Right lobe of liver (tissue), 6 donors: Measurements from ENCODE around the gene NOL12. TPM values are rescaled to one million over a fixed set of nuclear protein-coding genes. Genes with fewer than 3 reads are reported as not detected.
A peak's percentile ranks its signal among the peaks of the same experiment; 100 is the strongest.

Source experiments
- ATAC-seq, 4 donors: fragments of 200-7000 bp; cut with Tn5 transposase; one replicate each; pipeline ENCODE4 v1.9.1; 2020; ENCODE audit warnings: mild to moderate bottlenecking in 4 of 4, moderate library complexity in 4 of 4
- DNase-seq, 3 donors: peaks; one replicate each; pipeline ENCODE4 v3.0.0-alpha.2; 2020
- H3K27ac ChIP-seq, 3 donors: fragments of 200-600 bp; one replicate each; pipeline ENCODE4 v1.8.0; 2022
- H3K27me3 ChIP-seq, 2 donors: fragments of 200-600 bp; one replicate each; pipeline ENCODE4 v1.8.0; 2022
- H3K36me3 ChIP-seq, 4 donors: fragments of 200-600 bp; sonication (generic) in 1 of 4; one replicate each; pipeline versions ENCODE4 v1.5.1 to v1.8.0; 2017 to 2022; ENCODE audit warnings: control low read depth in 1 of 4
- H3K4me1 ChIP-seq, 4 donors: fragments of 200-600 bp; sonication (generic) in 1 of 4; one replicate each; pipeline versions ENCODE4 v1.5.1 to v1.8.0; 2017 to 2022; ENCODE audit warnings: control low read depth in 1 of 4
- H3K4me3 ChIP-seq, 3 donors: fragments of 200-600 bp; one replicate each; pipeline ENCODE4 v1.8.0; 2022
- H3K9me3 ChIP-seq, 4 donors: fragments of 200-600 bp; sonication (generic) in 1 of 4; one replicate each; pipeline versions ENCODE4 v1.5.1 to v1.8.0; 2017 to 2022; ENCODE audit warnings: control low read depth in 1 of 4
- POLR2A ChIP-seq: fragments of 450-650 bp; IDR thresholded peaks from one replicate; pipeline ENCODE4 v1.6.1; 2017; ENCODE audit warnings: antibody characterized with exemption, mild to moderate bottlenecking
- WGBS: methylation state at CpG from one replicate; pipeline ENCODE4 v1.1.6; 2018; ENCODE audit warnings: low coverage, low lambda C conversion rate; ENCODE audit not compliant: insufficient coverage; ENCODE audit errors: missing lambda C conversion rate; 5-methylcytosine and 5-hydroxymethylcytosine counted together
- intact Hi-C, 2 donors: fragments of 100-400 bp; cut with DNase I; formaldehyde crosslinking; loops; one replicate each; pipeline versions ENCODE4 v1.11.2 to v1.14.1; 2022
- total RNA-seq, 6 experiments: library from RNA; depleted of rRNA in 2 of 6; stranded (reverse); fragments of >200 nt in 2 of 6; fragmentation: NEBNext Ultra II Directional in 3 of 6; extraction: Animal tissue kit (Norgen Biotek cat#: 25700) in 3 of 6; gene quantifications; one replicate each; pipeline versions ENCODE4 v1.1.0 to v1.2.4, GENCODE V29; 2016 to 2023
- TF ChIP-seq, protein P1 (sequence below), 4 donors: fragments of 200-600 bp in 3 of 4; fragments of 450-650 bp in 1 of 4; IDR thresholded peaks; one replicate each; pipeline versions ENCODE4 v1.5.1 to v1.8.0; 2016 to 2022; ENCODE audit warnings: antibody characterized with exemption in 4 of 4, mild to moderate bottlenecking in 2 of 4
- donor health status: DM: no; HTN: yes; CAD: no.
- donor health status: DM: no; HTN: no; CAD: no.
- donor health status: DM: no; HTN: no; CAD: no.
- donor health status: DM: no; HTN: yes; CAD: no.
- donor health status: DM: no; HTN: yes; CAD: no.

Gene NOL12
- total RNA-seq, 6 experiments from 2014 or later = 8.4 to 16.1 (median 9.4) TPM

DNA sequence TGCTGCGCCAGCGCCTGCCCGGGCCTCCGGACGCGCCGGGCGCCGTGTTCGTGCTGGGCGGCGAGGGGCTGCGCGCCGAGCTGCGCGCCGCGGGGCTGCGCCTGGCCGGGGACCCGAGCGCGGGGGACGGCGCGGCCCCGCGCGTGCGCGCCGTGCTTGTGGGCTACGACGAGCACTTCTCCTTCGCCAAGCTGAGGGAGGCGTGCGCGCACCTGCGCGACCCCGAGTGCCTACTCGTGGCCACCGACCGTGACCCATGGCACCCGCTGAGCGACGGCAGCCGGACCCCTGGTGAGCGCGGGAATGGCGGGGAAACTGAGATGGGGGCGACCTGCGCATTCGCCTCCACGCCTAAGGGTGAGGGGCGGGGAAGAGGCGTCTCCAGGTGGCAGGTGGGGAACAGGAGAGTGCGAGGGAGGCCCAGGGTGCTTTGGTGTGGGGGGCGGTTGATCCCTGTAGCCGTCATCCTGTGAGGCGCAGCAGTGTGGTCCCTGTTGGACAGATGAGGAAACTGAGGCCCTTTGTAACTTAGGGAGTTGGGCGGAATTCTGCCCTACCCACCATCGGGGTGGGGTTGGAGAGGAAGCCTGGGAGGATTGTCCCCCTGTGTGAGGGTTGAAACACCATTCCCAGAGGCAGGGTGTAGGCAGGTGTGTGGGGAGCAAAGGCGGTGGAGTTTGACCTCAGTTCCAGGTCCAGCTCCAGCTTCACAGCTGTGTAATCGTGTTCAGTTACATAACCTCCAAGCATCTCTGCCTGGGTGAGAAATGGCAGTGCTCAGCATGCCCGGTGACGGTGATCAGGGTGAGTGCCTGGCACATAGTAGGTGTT lies 26.9 kb upstream of the NOL12 start:
- TF ChIP-seq, protein P1, sequence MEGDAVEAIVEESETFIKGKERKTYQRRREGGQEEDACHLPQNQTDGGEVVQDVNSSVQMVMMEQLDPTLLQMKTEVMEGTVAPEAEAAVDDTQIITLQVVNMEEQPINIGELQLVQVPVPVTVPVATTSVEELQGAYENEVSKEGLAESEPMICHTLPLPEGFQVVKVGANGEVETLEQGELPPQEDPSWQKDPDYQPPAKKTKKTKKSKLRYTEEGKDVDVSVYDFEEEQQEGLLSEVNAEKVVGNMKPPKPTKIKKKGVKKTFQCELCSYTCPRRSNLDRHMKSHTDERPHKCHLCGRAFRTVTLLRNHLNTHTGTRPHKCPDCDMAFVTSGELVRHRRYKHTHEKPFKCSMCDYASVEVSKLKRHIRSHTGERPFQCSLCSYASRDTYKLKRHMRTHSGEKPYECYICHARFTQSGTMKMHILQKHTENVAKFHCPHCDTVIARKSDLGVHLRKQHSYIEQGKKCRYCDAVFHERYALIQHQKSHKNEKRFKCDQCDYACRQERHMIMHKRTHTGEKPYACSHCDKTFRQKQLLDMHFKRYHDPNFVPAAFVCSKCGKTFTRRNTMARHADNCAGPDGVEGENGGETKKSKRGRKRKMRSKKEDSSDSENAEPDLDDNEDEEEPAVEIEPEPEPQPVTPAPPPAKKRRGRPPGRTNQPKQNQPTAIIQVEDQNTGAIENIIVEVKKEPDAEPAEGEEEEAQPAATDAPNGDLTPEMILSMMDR (IDR thresholded peaks at IDR 0.05) = no peak
- peak; percentile 80 for TF ChIP-seq POLR2A
- H3K27ac ChIP-seq = peak overlapping the region; percentile 57 to 77 (median 69)
- ATAC-seq (peak; percentile 54 to 69 (median 59)), DNase-seq (peak; percentile 70 to 91 (median 84))
- WGBS = 5% methylated on average over 10 of the region's 68 CpGs
- peak overlapping the region; percentile 63 to 85 (median 75) for H3K4me3 ChIP-seq
- H3K27me3 ChIP-seq = no peaks in the 10 kb centered on the region
- no peaks in the 10 kb centered on the region for H3K9me3 ChIP-seq
- H3K36me3 ChIP-seq = no peaks in the 10 kb centered on the region
- intact Hi-C loops = no loop called here
- peaks cover 0 to 36% (median 14%) of the 10 kb centered on the region in 4 donors for H3K4me1 ChIP-seq

DNA sequence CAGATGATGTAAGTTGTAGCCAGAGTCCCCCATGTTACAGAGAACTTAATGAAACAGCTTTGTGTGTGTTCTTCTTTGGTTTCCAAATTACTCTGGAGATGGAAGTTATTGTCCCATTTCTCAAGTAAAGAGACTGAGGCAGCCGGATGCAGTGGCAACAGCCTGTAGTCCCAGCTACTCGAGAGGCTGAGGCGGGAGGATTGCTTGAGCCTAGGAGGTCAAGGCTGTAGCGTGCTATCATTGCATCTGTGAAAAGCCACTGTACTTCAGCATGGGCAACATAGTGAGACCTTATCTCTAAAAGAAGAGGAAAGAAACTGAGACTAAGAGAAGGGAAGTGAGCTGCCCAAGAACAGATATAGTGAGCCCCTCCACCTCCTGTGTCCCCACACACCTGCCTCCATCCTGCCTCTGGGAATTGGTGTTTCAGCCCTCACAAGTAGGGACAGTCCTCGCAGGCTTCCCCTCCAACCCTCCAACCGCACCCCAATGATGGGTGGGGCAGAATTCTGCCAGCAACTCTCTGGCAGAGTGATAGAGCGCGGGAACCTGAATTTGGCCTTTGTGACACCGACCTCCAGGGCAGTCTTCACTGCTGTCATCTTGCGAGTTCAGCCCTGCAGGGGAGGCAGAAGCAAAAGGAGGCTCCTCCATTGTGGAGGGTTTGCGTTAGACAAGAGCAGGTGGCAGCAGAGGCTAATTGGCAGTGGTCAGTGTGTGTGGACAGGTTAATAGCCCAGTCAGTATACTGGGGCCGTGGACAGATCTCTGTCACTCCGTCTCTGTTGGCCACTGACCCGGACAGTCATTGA lies 26.0 kb upstream of the NOL12 start:
- H3K4me1 ChIP-seq = peaks cover 0 to 39% (median 16%) of the 10 kb centered on the region in 4 donors
- no peak for DNase-seq
- TF ChIP-seq, protein P1 (IDR thresholded peaks at IDR 0.05) = no peak
- TF ChIP-seq POLR2A = no peak
- H3K36me3 ChIP-seq = peaks cover 0 to under 1% (median 0%) of the 10 kb centered on the region in 4 donors
- H3K4me3 ChIP-seq = peak overlapping the region; percentile 63 to 85 (median 75)
- H3K27ac ChIP-seq = peak overlapping the region; percentile 57 to 77 (median 69)
- intact Hi-C loops = no loop called here
- ATAC-seq = no peak
- WGBS = 19% methylated on average over 12 of the region's 14 CpGs
- H3K9me3 ChIP-seq = no peaks in the 10 kb centered on the region
- H3K27me3 ChIP-seq = no peaks in the 10 kb centered on the region

DNA sequence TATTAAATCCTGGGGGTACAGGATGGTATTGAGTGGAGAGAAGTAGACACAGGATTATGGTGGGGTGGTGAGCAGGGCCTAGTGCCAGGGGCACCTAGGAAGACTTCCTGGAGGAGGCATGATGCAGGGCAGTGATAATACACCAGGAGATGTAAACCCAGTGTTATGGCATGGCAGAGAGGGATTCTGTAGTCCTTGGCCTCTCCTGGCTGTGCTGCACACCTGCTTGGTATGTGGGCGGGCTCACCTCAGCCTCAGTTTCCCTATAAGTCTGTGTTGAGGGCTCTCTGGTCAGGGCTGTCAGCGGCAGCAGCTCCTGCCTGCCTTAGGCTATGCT lies 25.5 kb upstream of the NOL12 start:
- H3K9me3 ChIP-seq = no peaks in the 10 kb centered on the region
- ATAC-seq (no peak), DNase-seq (no peak)
- H3K27ac ChIP-seq = peak overlapping the region in 1 of 3 donors; percentile 42
- intact Hi-C loops = no loop called here
- H3K36me3 ChIP-seq = peaks cover 0 to 7% (median 3%) of the 10 kb centered on the region in 4 donors
- peak overlapping the region in 2 of 3 donors; percentile 75 to 85 for H3K4me3 ChIP-seq
- no CpG with 5 or more reads among the region's 2 CpGs for WGBS
- TF ChIP-seq, protein P1 (IDR thresholded peaks at IDR 0.05) = no peak
- TF ChIP-seq POLR2A = no peak
- H3K4me1 ChIP-seq = peaks cover 0 to 39% (median 16%) of the 10 kb centered on the region in 4 donors
- H3K27me3 ChIP-seq = no peaks in the 10 kb centered on the region

DNA sequence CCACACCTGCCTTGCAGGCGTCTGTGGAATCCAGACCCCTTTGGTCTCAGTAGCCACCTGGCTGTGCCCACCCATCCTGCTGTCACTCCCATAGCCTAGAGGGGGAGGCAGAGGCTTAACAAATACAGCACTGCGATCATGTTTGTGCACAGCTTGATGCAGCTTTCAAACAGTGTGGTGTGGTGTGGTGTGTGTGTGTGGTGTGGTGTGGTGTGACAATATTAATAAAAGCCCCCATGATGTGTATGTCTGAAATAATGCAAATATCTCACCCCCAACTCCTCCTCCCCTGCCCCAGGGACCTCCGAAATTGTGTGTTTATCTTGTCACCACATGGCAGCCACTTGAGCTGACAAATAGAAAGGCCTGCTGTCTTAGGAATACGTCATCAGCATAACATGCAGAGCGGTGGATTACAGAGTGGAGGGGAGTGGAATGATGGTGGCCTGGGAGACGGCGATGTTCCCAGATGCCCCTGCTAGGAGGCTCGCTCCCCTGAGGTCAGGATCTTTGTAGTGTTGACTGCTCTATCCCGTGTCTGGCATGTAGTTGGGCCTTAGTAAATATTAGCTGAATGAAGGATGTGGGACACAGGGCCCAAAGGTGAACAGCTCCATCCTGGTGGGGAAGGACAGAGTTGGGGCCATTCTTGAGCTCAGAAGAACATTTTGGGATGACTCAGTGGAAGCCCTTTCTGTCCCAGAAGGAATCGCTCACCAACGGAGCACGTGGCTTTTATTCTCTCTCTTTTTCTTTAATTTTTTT lies 24.8 kb upstream of the NOL12 start:
- Histone ChIP-seq H3K9me3 (no peaks in the 10 kb centered on the region), H3K27ac (peak overlapping the region in 1 of 3 donors; percentile 42), H3K4me1 (peaks cover 0 to 39% (median 16%) of the 10 kb centered on the region in 4 donors), H3K36me3 (peaks cover 0 to 13% (median 7%) of the 10 kb centered on the region in 4 donors), H3K27me3 (no peaks in the 10 kb centered on the region), H3K4me3 (peak overlapping the region in 2 of 3 donors; percentile 75 to 85)
- TF ChIP-seq, protein P1 (IDR thresholded peaks at IDR 0.05) = peak in 3 of 4 donors; percentile 20 to 33 (median 25)
- TF ChIP-seq POLR2A = no peak
- 25% methylated on average over 11 of the region's 12 CpGs for WGBS
- intact Hi-C loops = no loop called here
- ATAC-seq = peak; percentile 3 to 17 (median 9)
- no peak for DNase-seq
